SU-DHL-6 (cell line): ENCODE measurements around the gene BAX.

Experiments
- H2AFZ ChIP-seq: fragments of 200-600 bp; sonication (generic); 2 replicates; pipeline ENCODE4 v1.6.1; 2014; ENCODE audit warnings: low read depth, mild to moderate bottlenecking, moderate library complexity, mixed read lengths, antibody characterized with exemption, low read length; ENCODE audit not compliant: severe bottlenecking
- H3F3A ChIP-seq: fragments of 200-600 bp; shearing (Covaris generic); 2 replicates; pipeline ENCODE4 v1.6.0; 2016; ENCODE audit warnings: antibody characterized with exemption, mild to moderate bottlenecking; ENCODE audit not compliant: insufficient read depth
- H3K27ac ChIP-seq: fragments of 200-600 bp; sonication (generic); 2 replicates; pipeline ENCODE4 v1.5.1; 2016; ENCODE audit warnings: low read depth, mild to moderate bottlenecking, low read length, moderate library complexity, mixed read lengths
- H3K27me3 ChIP-seq: fragments of 200-600 bp; sonication (generic), shearing (Covaris generic); 2 replicates; pipeline ENCODE4 v1.6.0; 2014; ENCODE audit warnings: mild to moderate bottlenecking, low read length
- H3K36me3 ChIP-seq: fragments of 200-600 bp; sonication (generic); 2 replicates; pipeline ENCODE4 v1.6.1; 2014; ENCODE audit warnings: mild to moderate bottlenecking, low read length, mixed read lengths
- H3K4me2 ChIP-seq: fragments of 300-600, 200-600 bp; shearing (Covaris generic), sonication (generic); 2 replicates; pipeline ENCODE4 v1.6.0; 2014; ENCODE audit warnings: low read length, low read depth, mild to moderate bottlenecking; ENCODE audit not compliant: poor library complexity, severe bottlenecking
- H3K4me3 ChIP-seq: fragments of 200-600 bp; sonication (generic); 2 replicates; pipeline ENCODE4 v1.5.1; 2014; ENCODE audit warnings: antibody characterized with exemption, low read length, mild to moderate bottlenecking, mixed read lengths; ENCODE audit not compliant: insufficient read depth, poor library complexity, severe bottlenecking
- H3K79me2 ChIP-seq: fragments of 200-600 bp; sonication (generic); 2 replicates; pipeline ENCODE4 v1.6.1; 2014; ENCODE audit warnings: mild to moderate bottlenecking, low read length, moderate library complexity; ENCODE audit not compliant: insufficient read depth
- H3K9ac ChIP-seq: fragments of 200-600 bp; sonication (generic); 2 replicates; pipeline ENCODE4 v1.7.0; 2014; ENCODE audit warnings: mild to moderate bottlenecking, low read length
- H3K9me2 ChIP-seq: fragments of 200-600 bp; sonication (generic); replicated peaks from 2 replicates; pipeline ENCODE4 v1.6.1; 2014; ENCODE audit warnings: low read length; ENCODE audit not compliant: insufficient read depth
- H3K9me3 ChIP-seq: fragments of 200-600 bp; sonication (generic); 2 replicates; pipeline ENCODE4 v1.6.1; 2014; ENCODE audit warnings: low read length, mixed read lengths; ENCODE audit not compliant: insufficient read depth
- H4K20me1 ChIP-seq: fragments of 200-600 bp; sonication (generic); 2 replicates; pipeline ENCODE4 v1.6.1; 2014; ENCODE audit warnings: low read depth, mild to moderate bottlenecking, antibody characterized with exemption, low read length, moderate library complexity, mixed read lengths
- EZH2phosphoT487 ChIP-seq: fragments of 200-600 bp; sonication (generic), shearing (Covaris generic); conservative IDR thresholded peaks from 2 replicates; pipeline ENCODE4 v1.6.1; 2018; ENCODE audit warnings: mild to moderate bottlenecking, antibody characterized with exemption, low read length, moderate library complexity, mixed read lengths
- TF ChIP-seq, protein P1 (sequence below): fragments of 200-600 bp; sonication (generic); IDR thresholded peaks from one replicate; pipeline ENCODE4 v1.5.1; 2017; ENCODE audit warnings: antibody characterized with exemption, mild to moderate bottlenecking, low read length, moderate library complexity; ENCODE audit not compliant: insufficient read depth, poor library complexity, severe bottlenecking

BAX gene

DNA sequence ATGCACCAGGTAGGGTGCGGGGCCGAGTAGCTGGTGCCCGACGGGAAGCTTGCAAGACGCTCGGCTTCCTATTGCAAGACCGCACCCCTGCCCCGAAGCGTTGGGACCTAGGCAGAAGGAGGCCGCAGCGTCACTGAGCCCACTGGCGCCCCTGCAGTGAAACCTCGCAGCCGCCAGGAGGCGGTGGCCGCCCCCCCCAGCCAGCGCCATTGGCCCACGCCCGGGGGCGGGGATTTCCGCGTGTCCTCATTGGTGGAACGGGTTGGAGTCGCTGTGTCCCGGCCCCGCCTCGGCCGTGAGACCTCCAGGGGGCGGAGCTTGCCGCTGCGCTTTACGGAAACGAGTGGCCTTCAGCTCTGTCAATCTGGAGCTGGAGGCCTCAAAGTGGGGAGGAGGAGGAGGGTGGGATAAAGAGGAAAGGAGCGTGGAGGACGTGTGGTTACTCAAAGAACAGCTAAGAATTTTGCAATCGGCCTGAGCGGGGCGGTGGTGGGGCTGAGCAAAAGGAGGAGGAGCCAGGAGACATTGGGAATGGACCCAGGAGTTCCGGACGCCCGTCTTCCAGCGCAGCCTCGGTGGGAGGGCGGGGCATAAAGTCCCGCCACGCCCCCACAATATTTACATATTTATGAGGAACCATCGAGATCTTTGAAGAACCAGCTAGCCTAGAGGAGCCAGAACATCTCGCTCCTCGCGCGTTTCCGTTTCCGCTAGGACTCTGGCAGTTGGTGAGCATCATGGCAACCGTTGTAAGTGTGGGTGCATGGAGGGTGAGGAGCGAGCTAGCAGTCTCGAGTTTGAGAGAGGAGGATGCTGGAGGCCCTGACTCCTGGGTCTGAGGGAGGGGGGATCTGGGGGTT lies 38.7 kb downstream of the BAX start, which contains the start of the genes GYS1 and RUVBL2:
Gene GYS1 (minus strand): TSS at position 135 of the 860 bp plus-strand sequence. CDS start 197 bp downstream, outside the sequence.
Gene RUVBL2 (plus strand): TSS at position 713 of the 860 bp plus-strand sequence. CDS start 25 bp downstream, at position 738.
- H4K20me1 ChIP-seq = no peaks in the 10 kb centered on the region
- H3K9me2 ChIP-seq = no peaks in the 10 kb centered on the region
- peak within 1 kb of the TSS; percentile 91 for H3K4me2 ChIP-seq
- no peak for TF ChIP-seq EZH2phosphoT487
- TF ChIP-seq, protein P1, sequence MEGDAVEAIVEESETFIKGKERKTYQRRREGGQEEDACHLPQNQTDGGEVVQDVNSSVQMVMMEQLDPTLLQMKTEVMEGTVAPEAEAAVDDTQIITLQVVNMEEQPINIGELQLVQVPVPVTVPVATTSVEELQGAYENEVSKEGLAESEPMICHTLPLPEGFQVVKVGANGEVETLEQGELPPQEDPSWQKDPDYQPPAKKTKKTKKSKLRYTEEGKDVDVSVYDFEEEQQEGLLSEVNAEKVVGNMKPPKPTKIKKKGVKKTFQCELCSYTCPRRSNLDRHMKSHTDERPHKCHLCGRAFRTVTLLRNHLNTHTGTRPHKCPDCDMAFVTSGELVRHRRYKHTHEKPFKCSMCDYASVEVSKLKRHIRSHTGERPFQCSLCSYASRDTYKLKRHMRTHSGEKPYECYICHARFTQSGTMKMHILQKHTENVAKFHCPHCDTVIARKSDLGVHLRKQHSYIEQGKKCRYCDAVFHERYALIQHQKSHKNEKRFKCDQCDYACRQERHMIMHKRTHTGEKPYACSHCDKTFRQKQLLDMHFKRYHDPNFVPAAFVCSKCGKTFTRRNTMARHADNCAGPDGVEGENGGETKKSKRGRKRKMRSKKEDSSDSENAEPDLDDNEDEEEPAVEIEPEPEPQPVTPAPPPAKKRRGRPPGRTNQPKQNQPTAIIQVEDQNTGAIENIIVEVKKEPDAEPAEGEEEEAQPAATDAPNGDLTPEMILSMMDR = peak; percentile 80
- H3K9ac ChIP-seq = peak within 1 kb of the TSS; percentile 92
- H3K9me3 ChIP-seq = no peaks in the 10 kb centered on the region
- H3K36me3 ChIP-seq = no peaks in the 10 kb centered on the region
- no peaks in the 10 kb centered on the region for H3K27me3 ChIP-seq
- peak within 1 kb of the TSS; percentile 89 for H3K27ac ChIP-seq
- peaks cover 50% of the 10 kb centered on the region for H3K79me2 ChIP-seq
- H2AFZ ChIP-seq = peak within 1 kb of the TSS; percentile 74
- peak within 1 kb of the TSS; percentile 97 for H3K4me3 ChIP-seq
- no peaks in the 10 kb centered on the region for H3F3A ChIP-seq

DNA sequence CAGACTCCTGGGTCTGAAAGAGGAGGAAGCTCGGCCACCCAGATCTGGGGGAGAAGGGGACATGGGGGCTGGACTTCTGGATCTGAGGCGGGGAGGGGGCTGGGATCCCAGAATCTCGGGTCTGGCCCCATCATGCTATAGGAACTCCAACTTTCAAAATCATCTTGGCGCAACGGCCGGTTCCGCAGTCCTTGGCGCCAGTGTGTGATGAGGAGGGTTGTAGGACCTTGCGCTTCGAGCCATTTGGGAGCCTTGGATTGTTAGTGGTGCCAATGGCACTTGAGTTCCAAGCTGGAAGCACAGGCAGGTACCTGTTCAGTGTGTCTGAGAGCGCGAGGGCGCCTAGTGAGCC lies 39.3 kb downstream of the BAX start:
- no peaks in the 10 kb centered on the region for H3F3A ChIP-seq
- peak overlapping the region; percentile 74 for H2AFZ ChIP-seq
- no peaks in the 10 kb centered on the region for H3K36me3 ChIP-seq
- H3K4me3 ChIP-seq = peak overlapping the region; percentile 95
- TF ChIP-seq EZH2phosphoT487 = no peak
- TF ChIP-seq, protein P1 = no peak
- peak overlapping the region; percentile 89 for H3K27ac ChIP-seq
- peaks cover 50% of the 10 kb centered on the region for H3K79me2 ChIP-seq
- no peaks in the 10 kb centered on the region for H4K20me1 ChIP-seq
- H3K27me3 ChIP-seq = no peaks in the 10 kb centered on the region
- H3K9me2 ChIP-seq = no peaks in the 10 kb centered on the region
- peak overlapping the region; percentile 78 for H3K4me2 ChIP-seq
- peak overlapping the region; percentile 92 for H3K9ac ChIP-seq
- H3K9me3 ChIP-seq = no peaks in the 10 kb centered on the region

DNA sequence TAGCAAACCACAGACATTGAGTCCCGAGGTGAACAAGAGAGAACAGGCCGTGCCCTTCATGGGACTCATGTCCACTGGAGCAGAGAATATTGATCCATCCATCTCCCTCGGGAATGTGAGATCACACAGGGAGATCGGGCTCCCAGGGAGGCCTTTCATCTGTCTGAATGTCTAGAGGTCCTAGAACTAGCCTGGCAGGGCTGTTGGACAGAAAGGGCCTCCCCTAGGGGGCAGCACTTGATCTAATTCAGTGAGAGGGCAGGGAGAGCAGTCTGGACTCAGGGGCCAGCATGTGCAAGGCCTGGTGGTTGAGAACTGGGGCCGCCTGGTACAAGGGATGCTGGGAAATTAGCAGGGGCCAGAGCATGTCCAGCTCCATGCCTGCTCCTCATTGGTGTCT lies 43.3 kb downstream of the BAX start:
- Histone ChIP-seq H3K79me2 (peaks cover 41% of the 10 kb centered on the region), H2AFZ (no peak overlapping the region), H3K27me3 (no peaks in the 10 kb centered on the region), H3K9ac (no peak overlapping the region), H3K4me3 (no peak overlapping the region), H3K27ac (no peak overlapping the region), H3K36me3 (no peaks in the 10 kb centered on the region), H3F3A (no peaks in the 10 kb centered on the region), H3K4me2 (no peak overlapping the region), H3K9me3 (no peaks in the 10 kb centered on the region), H4K20me1 (no peaks in the 10 kb centered on the region), H3K9me2 (no peaks in the 10 kb centered on the region)
- TF ChIP-seq EZH2phosphoT487 = no peak
- TF ChIP-seq, protein P1 = peak; percentile 43
